Measurements from ENCODE around the gene HELZ2. TPM values are rescaled to one million over a fixed set of nuclear protein-coding genes. Genes with fewer than 3 reads are reported as not detected.

The HELZ2 gene
- total RNA-seq, 4 donors from 2014 or later: 3.5 to 41.9 (median 22.1) TPM

DNA sequence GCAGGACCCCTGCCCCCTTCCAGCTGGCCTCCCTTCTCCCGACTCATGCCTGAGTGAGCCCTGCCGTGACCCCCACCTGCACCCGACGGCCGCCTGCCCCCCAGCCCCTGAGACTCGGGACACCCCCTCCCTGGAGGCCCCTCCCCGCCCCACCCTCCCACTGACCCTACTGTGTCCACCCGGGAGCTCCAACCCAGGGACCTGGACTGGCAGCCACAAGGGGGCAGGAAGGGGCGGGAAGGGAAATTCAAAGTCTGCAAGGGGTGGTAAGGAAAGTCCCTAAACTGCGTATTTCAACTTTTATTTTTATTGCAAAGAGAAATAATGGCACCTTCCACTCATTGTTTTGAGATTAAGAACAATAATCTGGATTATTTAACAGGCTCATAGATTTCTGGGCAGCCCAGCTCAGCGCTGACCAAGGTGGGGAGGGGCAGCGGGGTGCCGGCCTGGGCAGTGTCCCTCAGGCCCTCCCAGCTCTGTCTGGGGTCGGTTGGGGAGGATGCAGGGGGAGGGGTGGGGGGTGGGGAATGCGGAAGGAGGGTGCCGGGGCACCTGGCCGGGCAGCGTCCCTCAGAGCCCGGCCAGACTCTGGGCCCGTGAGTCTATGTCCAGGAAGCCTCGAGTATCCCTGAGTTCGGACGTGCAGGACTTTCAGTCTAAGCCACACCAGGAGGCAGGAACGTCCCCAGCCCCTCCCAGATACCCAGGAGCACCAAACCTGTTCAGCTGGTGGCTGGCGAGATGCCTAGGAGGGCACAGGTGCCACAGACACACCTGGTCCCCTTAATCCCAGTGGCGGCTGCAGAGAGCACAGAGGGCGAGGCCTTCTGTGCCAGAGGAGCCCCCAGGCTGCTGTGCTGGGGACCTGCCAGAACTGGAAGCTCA is 35.6 kb downstream of the HELZ2 start:
- Histone ChIP-seq H3K27ac (no peak overlapping the region), H3K4me1 (no peaks in the 10 kb centered on the region), H3K9me3 (no peaks in the 10 kb centered on the region), H3K36me3 (no peaks in the 10 kb centered on the region), H3K4me3 (no peak overlapping the region), H3K27me3 (peaks cover 11 to 12% of the 10 kb centered on the region in 2 donors)
- intact Hi-C loops (cut with DNase I; ENCODE audit: low total_unique reads): loop anchor here (2.0 kb wide), 1 partner anchor 434 kb away; no protein-coding TSS in a partner anchor
- TF ChIP-seq, protein P1, sequence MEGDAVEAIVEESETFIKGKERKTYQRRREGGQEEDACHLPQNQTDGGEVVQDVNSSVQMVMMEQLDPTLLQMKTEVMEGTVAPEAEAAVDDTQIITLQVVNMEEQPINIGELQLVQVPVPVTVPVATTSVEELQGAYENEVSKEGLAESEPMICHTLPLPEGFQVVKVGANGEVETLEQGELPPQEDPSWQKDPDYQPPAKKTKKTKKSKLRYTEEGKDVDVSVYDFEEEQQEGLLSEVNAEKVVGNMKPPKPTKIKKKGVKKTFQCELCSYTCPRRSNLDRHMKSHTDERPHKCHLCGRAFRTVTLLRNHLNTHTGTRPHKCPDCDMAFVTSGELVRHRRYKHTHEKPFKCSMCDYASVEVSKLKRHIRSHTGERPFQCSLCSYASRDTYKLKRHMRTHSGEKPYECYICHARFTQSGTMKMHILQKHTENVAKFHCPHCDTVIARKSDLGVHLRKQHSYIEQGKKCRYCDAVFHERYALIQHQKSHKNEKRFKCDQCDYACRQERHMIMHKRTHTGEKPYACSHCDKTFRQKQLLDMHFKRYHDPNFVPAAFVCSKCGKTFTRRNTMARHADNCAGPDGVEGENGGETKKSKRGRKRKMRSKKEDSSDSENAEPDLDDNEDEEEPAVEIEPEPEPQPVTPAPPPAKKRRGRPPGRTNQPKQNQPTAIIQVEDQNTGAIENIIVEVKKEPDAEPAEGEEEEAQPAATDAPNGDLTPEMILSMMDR (IDR thresholded peaks at IDR 0.05): no peak
- no peak for TF ChIP-seq POLR2A (IDR thresholded peaks at IDR 0.05)
- DNase-seq: no peak

DNA sequence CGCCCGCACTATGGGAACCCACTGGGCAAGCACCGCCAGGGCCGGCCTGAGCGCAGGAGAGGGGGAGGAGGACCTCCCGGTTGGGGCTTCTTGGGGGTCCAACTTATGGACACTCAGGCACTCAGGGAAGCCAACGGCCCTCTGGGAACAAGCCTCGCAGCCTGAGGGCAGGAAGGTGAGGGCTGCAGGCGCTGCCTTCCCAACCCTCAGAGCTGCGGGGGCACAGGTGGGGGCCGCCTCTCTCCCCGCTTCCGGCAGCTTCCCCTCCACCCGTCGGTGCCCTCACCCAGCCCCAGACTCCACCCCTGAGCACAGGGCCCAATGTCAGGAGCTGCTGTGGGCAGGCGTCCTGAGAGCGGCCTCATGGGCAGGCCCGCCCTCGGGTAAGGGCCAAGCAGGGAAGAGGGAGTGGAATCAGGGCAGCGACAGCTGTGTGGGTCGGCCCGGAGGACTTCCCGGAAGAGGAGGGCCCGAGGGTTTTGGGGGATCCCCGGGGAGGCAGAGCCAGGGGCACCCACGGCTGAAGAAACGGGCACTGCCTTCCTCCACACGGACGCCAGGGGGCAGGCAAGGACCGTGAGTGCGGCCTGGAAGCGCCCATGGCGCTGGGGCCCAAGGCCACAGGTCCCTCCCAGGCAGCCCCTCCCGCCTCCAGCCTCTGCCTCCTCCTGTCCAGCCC is 36.4 kb downstream of the HELZ2 start:
- no peak overlapping the region for H3K4me3 ChIP-seq
- peaks cover 11 to 12% of the 10 kb centered on the region in 2 donors for H3K27me3 ChIP-seq
- no peaks in the 10 kb centered on the region for H3K4me1 ChIP-seq
- DNase-seq: peak; percentile 64 to 79
- TF ChIP-seq, protein P1 (IDR thresholded peaks at IDR 0.05): peak; percentile 92 to 97 (median 94)
- peak in 1 of 2 donors; percentile 18 for TF ChIP-seq POLR2A (IDR thresholded peaks at IDR 0.05)
- intact Hi-C loops (cut with DNase I; ENCODE audit: low total_unique reads): loop anchor here (2.0 kb wide), 1 partner anchor 435 kb away; no protein-coding TSS in a partner anchor
- H3K36me3 ChIP-seq: no peaks in the 10 kb centered on the region
- no peaks in the 10 kb centered on the region for H3K9me3 ChIP-seq
- H3K27ac ChIP-seq: no peak overlapping the region

DNA sequence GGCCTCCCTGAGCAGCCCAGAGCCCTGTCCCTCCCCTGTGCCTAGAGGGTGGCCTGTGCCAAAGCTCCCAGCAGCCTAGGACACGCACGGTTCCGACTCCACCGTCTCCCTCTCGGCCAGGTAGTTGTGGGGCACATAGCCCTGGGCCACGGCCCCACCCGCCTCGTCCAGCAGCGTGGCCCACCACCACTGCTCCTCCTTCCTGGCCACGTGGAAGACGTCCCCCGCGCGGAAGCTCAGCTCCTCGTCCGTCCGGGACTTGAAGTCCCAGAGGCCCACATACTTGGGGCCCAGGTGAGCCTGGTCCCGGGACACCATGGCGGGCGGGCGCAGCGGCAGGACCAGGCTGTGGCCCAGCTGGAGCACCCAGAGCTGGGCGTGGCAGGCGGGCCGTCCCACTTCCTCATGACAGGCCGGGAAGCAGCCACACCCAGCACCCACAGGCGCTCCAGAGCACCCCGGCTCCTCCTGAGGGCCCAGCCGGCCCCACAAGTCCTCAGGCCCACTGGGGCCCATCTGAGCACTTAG is 37.0 kb downstream of the HELZ2 start, which contains the start of gene PTK6:
TSS of gene PTK6 (minus strand) at position 380 of the 528 bp plus-strand sequence. CDS start at position 318, 62 bp downstream.
- Histone ChIP-seq H3K27me3 (peaks cover 11 to 12% of the 10 kb centered on the region in 2 donors), H3K4me1 (no peaks in the 10 kb centered on the region), H3K36me3 (no peaks in the 10 kb centered on the region), H3K9me3 (no peaks in the 10 kb centered on the region), H3K27ac (no peak within 1 kb of the TSS), H3K4me3 (no peak within 1 kb of the TSS)
- TF ChIP-seq, protein P1 (IDR thresholded peaks at IDR 0.05): no peak
- no peak for TF ChIP-seq POLR2A (IDR thresholded peaks at IDR 0.05)
- intact Hi-C loops (cut with DNase I; ENCODE audit: low total_unique reads): no loop called here
- DNase-seq: no peak

DNA sequence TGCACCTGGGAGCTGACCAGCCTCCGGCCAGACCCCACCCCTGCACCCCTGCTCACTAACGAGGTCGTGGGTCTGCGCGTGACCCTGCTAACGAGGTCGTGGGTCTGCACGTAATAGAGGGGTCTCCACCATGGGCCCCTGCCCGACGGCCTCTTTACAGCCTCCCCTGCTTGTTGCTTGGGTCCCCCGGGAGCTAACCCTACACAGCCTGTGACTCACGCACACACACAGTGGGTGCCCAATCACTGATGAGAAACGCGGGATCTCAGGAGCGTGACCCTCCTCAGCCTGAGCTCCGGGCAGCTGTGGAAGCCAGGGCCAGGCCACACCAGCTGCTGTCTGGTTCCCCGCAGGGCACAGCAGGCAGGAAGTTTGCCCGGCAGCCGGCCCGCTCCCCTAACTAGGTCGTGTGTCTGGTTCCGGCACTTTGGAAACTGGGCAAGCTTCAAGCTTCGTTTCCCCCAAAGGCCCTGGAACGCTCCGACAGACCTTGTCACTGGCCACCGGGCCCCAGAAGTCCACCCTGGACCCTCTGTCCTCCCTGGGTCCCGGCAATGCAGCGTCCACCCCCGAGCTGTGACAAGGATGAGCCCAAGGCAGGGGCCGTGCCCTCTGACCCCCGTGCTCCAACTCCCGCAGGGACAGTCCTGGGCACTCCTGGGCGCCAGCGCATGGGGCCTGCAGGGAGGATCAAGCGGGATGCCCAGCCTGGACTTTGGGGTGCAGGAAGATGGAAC is 37.6 kb downstream of the HELZ2 start:
- no peak overlapping the region for H3K4me3 ChIP-seq
- no peaks in the 10 kb centered on the region for H3K36me3 ChIP-seq
- DNase-seq: no peak
- TF ChIP-seq, protein P1 (IDR thresholded peaks at IDR 0.05): no peak
- no peak for TF ChIP-seq POLR2A (IDR thresholded peaks at IDR 0.05)
- no peak overlapping the region for H3K27ac ChIP-seq
- intact Hi-C loops (cut with DNase I; ENCODE audit: low total_unique reads): no loop called here
- no peaks in the 10 kb centered on the region for H3K4me1 ChIP-seq
- H3K27me3 ChIP-seq: peaks cover 11 to 12% of the 10 kb centered on the region in 2 donors
- no peaks in the 10 kb centered on the region for H3K9me3 ChIP-seq
